DOHH2 (cell line): ENCODE data around the gene CCND3.

Experiments used
- H3F3A ChIP-seq: fragments of 200-600 bp; sonication (generic), shearing (Covaris generic); 2 replicates; pipeline ENCODE4 v1.6.0; 2016; ENCODE audit warnings: antibody characterized with exemption, mild to moderate bottlenecking; ENCODE audit not compliant: control insufficient read depth, insufficient read depth
- H3K27ac ChIP-seq: fragments of 200-600 bp; sonication (generic); 2 replicates; pipeline ENCODE4 v1.5.1; 2014; ENCODE audit warnings: low read depth, mild to moderate bottlenecking, low read length, moderate library complexity
- H3K27me3 ChIP-seq: fragments of 200-600 bp; sonication (generic); 2 replicates; pipeline ENCODE4 v1.6.1; 2014; ENCODE audit warnings: mild to moderate bottlenecking, low read length, mixed read lengths; ENCODE audit not compliant: control insufficient read depth
- H3K36me3 ChIP-seq: fragments of 200-600 bp; sonication (generic); 2 replicates; pipeline ENCODE4 v1.6.1; 2014; ENCODE audit warnings: mild to moderate bottlenecking, low read length, moderate library complexity, mixed read lengths; ENCODE audit not compliant: control insufficient read depth
- H3K4me1 ChIP-seq: fragments of 200-600 bp; sonication (generic); 2 replicates; pipeline ENCODE4 v1.6.1; 2014; ENCODE audit warnings: mild to moderate bottlenecking, low read length, mixed read lengths; ENCODE audit not compliant: control insufficient read depth
- H3K4me2 ChIP-seq: fragments of 200-600 bp; sonication (generic); 2 replicates; pipeline ENCODE4 v1.6.0; 2014; ENCODE audit warnings: mild to moderate bottlenecking, low read length, moderate library complexity
- H3K4me3 ChIP-seq: fragments of 200-600 bp; sonication (generic); 2 replicates; pipeline ENCODE4 v1.5.1; 2014; ENCODE audit warnings: mild to moderate bottlenecking, low read length, mixed read lengths
- H3K79me2 ChIP-seq: fragments of 200-600 bp; sonication (generic); 2 replicates; pipeline ENCODE4 v1.6.1; 2014; ENCODE audit warnings: mild to moderate bottlenecking, low read length, mixed read lengths; ENCODE audit not compliant: control insufficient read depth
- H3K9me2 ChIP-seq: fragments of 200-600 bp; sonication (generic); replicated peaks from 2 replicates; pipeline ENCODE4 v1.6.1; 2014; ENCODE audit warnings: mild to moderate bottlenecking, low read length, mixed read lengths; ENCODE audit not compliant: control insufficient read depth
- H3K9me3 ChIP-seq: fragments of 200-600 bp; sonication (generic); 2 replicates; pipeline ENCODE4 v1.6.1; 2014; ENCODE audit warnings: antibody characterized with exemption, low read length, mixed read lengths; ENCODE audit not compliant: control insufficient read depth, insufficient read depth
- H4K20me1 ChIP-seq: fragments of 200-600 bp; sonication (generic); 2 replicates; pipeline ENCODE4 v1.6.0; 2014; ENCODE audit warnings: low read depth, mild to moderate bottlenecking, antibody characterized with exemption, low read length, moderate library complexity; ENCODE audit not compliant: control insufficient read depth, insufficient read depth
- CTCF ChIP-seq: fragments of 200-600 bp; sonication (generic); IDR thresholded peaks from one replicate; pipeline ENCODE4 v1.5.1; 2014; ENCODE audit warnings: antibody characterized with exemption, mild to moderate bottlenecking, low read depth, low read length; ENCODE audit not compliant: poor library complexity, severe bottlenecking
- EZH2phosphoT487 ChIP-seq: fragments of 200-600 bp; sonication (generic); IDR thresholded peaks from 2 replicates; pipeline ENCODE4 v1.6.1; 2017; ENCODE audit warnings: borderline replicate concordance, mild to moderate bottlenecking, antibody characterized with exemption, low read length, moderate library complexity, mixed read lengths

The CCND3 gene

GRCh38 chr6:41931792-41932191 lies 9.8 kb downstream of the CCND3 start:
- H4K20me1 ChIP-seq = peaks cover 3% of the 10 kb centered on the region; the same call in 1 of the 2 replicates
- H3F3A ChIP-seq = peaks cover 47% of the 10 kb centered on the region
- no peak overlapping the region for H3K4me2 ChIP-seq
- H3K9me3 ChIP-seq = no peaks in the 10 kb centered on the region
- no peak for TF ChIP-seq CTCF
- TF ChIP-seq EZH2phosphoT487 = no peak
- no peak overlapping the region; the same call in 1 of the 2 replicates for H3K27ac ChIP-seq
- no peak overlapping the region for H3K4me3 ChIP-seq
- H3K4me1 ChIP-seq = peaks cover 57% of the 10 kb centered on the region
- peaks cover 100% of the 10 kb centered on the region for H3K36me3 ChIP-seq
- H3K27me3 ChIP-seq = no peaks in the 10 kb centered on the region
- no peaks in the 10 kb centered on the region for H3K9me2 ChIP-seq
- H3K79me2 ChIP-seq = peaks cover 75% of the 10 kb centered on the region

GRCh38 chr6:41929924-41930323 lies 11.7 kb downstream of the CCND3 start:
- no peak for TF ChIP-seq CTCF
- no peak for TF ChIP-seq EZH2phosphoT487
- peaks cover 39% of the 10 kb centered on the region for H3K4me1 ChIP-seq
- H3K4me3 ChIP-seq = no peak overlapping the region
- H3K27me3 ChIP-seq = no peaks in the 10 kb centered on the region
- no peaks in the 10 kb centered on the region for H3K9me2 ChIP-seq
- peaks cover 90% of the 10 kb centered on the region for H3K36me3 ChIP-seq
- peaks cover 41% of the 10 kb centered on the region for H3F3A ChIP-seq
- no peaks in the 10 kb centered on the region for H3K9me3 ChIP-seq
- no peaks in the 10 kb centered on the region for H4K20me1 ChIP-seq
- no peak overlapping the region for H3K4me2 ChIP-seq
- H3K27ac ChIP-seq = no peak overlapping the region
- peaks cover 73% of the 10 kb centered on the region for H3K79me2 ChIP-seq

- Histone ChIP-seq H3K9me3 (no peaks in the 10 kb centered on the region), H3K4me1 (peaks cover 36% of the 10 kb centered on the region), H3K79me2 (peaks cover 86% of the 10 kb centered on the region), H3K4me3 (no peak overlapping the region), H3K4me2 (no peak overlapping the region), H3F3A (peaks cover 19% of the 10 kb centered on the region), H4K20me1 (peaks cover 6% of the 10 kb centered on the region; the same call in 1 of the 2 replicates), H3K36me3 (peaks cover 89% of the 10 kb centered on the region), H3K27ac (no peak overlapping the region), H3K9me2 (no peaks in the 10 kb centered on the region), H3K27me3 (no peaks in the 10 kb centered on the region)
- TF ChIP-seq CTCF (no peak), EZH2phosphoT487 (no peak)
Observed at GRCh38 chr6:41927253-41927652, 14.4 kb downstream of the CCND3 start.
